Hair follicle dermal papilla cell (primary cell): ENCODE data around the gene CMC4. TPM values are rescaled to one million over a fixed set of nuclear protein-coding genes. Genes with fewer than 3 reads are reported as not detected.

Source experiments
- total RNA-seq: library from RNA; depleted of rRNA; stranded (reverse); fragments of >200 nt; gene quantifications from 2 replicates; pipeline ENCODE4 v1.2.3, GENCODE V29; 2012

Gene CMC4
- total RNA-seq, result 11.9 and 12.0 TPM in 2 replicates

GRCh38 chrX:155070975-155071693 lies at the start of gene CMC4, which contains the start of the genes BRCC3 and MTCP1:
Gene CMC4 (minus strand): TSS chrX:155071136. CDS start chrX:155064023, 7,113 bp downstream.
Gene BRCC3 (plus strand): TSS chrX:155071508. CDS start chrX:155071528, 20 bp downstream.
Gene MTCP1 (minus strand): TSS chrX:155071136. CDS start chrX:155066010, 5,126 bp downstream.

GRCh38 chrX:155026727-155027508 lies 44.0 kb downstream of the CMC4 start, which contains the start of gene FUNDC2:
Gene FUNDC2 (plus strand): TSS chrX:155026844. CDS start chrX:155026939, 95 bp downstream.

DNA sequence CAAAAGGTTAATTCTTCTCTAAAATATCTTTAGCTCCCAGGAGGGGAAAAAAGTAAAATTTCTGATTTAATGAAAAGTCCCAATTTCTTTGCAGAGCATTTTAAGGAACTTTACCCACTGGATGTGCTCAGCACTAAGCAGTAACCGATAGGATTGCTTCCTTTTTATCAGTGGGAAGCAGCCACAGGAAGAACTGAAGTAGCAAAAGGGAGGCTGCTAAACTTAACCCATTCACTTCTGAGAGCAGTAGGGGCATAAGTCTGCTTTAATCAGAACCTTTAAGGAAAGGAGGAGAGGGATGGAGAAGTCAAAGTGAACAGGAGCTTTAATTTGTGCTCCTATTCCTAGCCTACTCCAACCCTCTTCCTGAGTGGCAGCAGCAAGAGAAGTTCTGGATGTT lies 48.4 kb downstream of the CMC4 start, which contains the start of gene F8:
F8 (minus strand) TSS at position 139 of the 400 bp plus-strand sequence. CDS start 171 bp downstream, outside the sequence.

Other genes with a start within 250 kb of the CMC4 start
- gene SMIM9, start 236.5 kb downstream of the CMC4 start, total RNA-seq, result not detected in 2 replicates
- gene F8A1, start 184.8 kb downstream of the CMC4 start, total RNA-seq, result 4.2 and 7.0 TPM in 2 replicates
- gene F8, start 48.4 kb downstream of the CMC4 start, total RNA-seq, result 5.2 and 6.7 TPM in 2 replicates
- 25.8 and 30.1 TPM in 2 replicates for gene FUNDC2, start 44.3 kb downstream of the CMC4 start, total RNA-seq
- 0.97 and 1.1 TPM in 2 replicates for gene MTCP1, start within 50 bp of the CMC4 start, total RNA-seq
- 11.2 and 11.7 TPM in 2 replicates for gene BRCC3, start 372 bp upstream of the CMC4 start, total RNA-seq
- gene VBP1, start 145.3 kb upstream of the CMC4 start, total RNA-seq, result 38.8 and 46.3 TPM in 2 replicates
- 0.65 and 0.85 TPM in 2 replicates for gene RAB39B, start 193.4 kb upstream of the CMC4 start, total RNA-seq